GM12892 (cell line): Measurements from ENCODE around the gene AIMP1.

Experiments used
- DNase-seq: peaks from one replicate; pipeline ENCODE4 v3.0.0; 2011; ENCODE audit not compliant: insufficient read length
- FAIRE-seq: peaks from 2 replicates; lab custom pipeline; 2011; peaks lifted over from hg19 to GRCh38; lab: Jason Lieb, UNC
- POLR2A ChIP-seq: IDR thresholded peaks from 2 replicates; pipeline ENCODE4 v1.6.1; 2011; ENCODE audit warnings: low read depth, low read length, control low read depth
- POLR2AphosphoS5 ChIP-seq: IDR thresholded peaks from 2 replicates; pipeline ENCODE4 v1.6.1; 2011; ENCODE audit warnings: low read depth, low read length, control low read depth
- TAF1 ChIP-seq: IDR thresholded peaks from 2 replicates; pipeline ENCODE4 v1.6.1; 2011; ENCODE audit warnings: low read depth, mild to moderate bottlenecking, control low read depth, low read length, borderline replicate concordance

The AIMP1 gene

DNA sequence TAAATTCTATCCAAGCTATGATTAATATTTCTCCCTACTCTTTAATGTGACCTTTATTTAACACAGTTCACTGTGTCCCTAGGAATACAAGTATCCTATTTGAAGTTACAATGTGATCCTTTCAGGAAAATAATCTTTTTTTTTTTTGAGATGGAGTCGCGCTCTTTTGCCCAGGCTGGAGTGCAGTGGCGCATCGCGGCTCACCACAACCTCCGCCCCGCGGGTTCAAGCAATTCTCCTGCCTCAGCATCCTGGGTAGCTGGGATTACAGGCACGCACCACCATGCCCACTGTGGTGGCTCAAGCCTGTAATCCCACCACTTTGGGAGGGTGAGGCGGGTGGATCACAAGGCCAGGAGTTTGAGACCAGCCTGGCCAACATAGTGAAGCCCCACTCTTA is 22.3 kb upstream of the AIMP1 start:
- no peak for DNase-seq
- TF ChIP-seq POLR2A (no peak), POLR2AphosphoS5 (no peak), TAF1 (no peak)
- FAIRE-seq, result no peak

GRCh38 chr4:106297245-106298035 is 18.9 kb upstream of the AIMP1 start:
- FAIRE-seq (no peak), DNase-seq (no peak)
- TF ChIP-seq POLR2A, result no peak

DNA sequence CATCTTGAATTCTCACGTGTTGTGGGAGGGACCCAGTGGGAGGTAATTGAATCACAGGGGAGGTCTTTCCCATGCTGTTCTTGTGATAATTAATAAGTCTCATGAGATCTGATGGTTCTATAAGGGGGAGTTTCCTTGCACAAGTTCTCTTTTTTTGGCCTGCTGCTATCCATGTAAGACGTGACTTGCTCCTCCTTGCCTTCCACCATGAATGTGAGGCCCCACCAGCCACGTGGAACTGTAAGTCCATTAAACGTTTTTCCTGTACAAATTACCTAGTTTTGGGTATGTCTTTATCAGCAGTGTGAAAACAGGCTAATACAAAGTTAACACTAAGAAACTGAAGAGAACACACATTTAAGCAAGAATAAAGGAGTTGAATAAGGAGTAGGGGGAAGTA is 16.4 kb upstream of the AIMP1 start:
- DNase-seq, result no peak
- TF ChIP-seq POLR2A (no peak), TAF1 (no peak)
- FAIRE-seq, result no peak

- FAIRE-seq (no peak), DNase-seq (no peak)
- TF ChIP-seq POLR2AphosphoS5, result no peak
- no peak for TF ChIP-seq POLR2A
- TF ChIP-seq TAF1, result no peak
These were observed 14.8 kb upstream of the AIMP1 start for GRCh38 chr4:106301393-106302061.

- FAIRE-seq (no peak), DNase-seq (no peak)
- TF ChIP-seq TAF1 (no peak), POLR2A (no peak), POLR2AphosphoS5 (no peak)
These were observed 14.3 kb upstream of the AIMP1 start for GRCh38 chr4:106302062-106302438.

GRCh38 chr4:106303548-106304281 is 12.6 kb upstream of the AIMP1 start:
- TF ChIP-seq POLR2A (no peak), TAF1 (no peak), POLR2AphosphoS5 (no peak)
- peak; percentile 44 for FAIRE-seq
- DNase-seq, result no peak

- TF ChIP-seq TAF1 (no peak), POLR2AphosphoS5 (no peak), POLR2A (no peak)
- FAIRE-seq (no peak), DNase-seq (no peak)
These were observed 11.7 kb upstream of the AIMP1 start for GRCh38 chr4:106304632-106305031.

DNA sequence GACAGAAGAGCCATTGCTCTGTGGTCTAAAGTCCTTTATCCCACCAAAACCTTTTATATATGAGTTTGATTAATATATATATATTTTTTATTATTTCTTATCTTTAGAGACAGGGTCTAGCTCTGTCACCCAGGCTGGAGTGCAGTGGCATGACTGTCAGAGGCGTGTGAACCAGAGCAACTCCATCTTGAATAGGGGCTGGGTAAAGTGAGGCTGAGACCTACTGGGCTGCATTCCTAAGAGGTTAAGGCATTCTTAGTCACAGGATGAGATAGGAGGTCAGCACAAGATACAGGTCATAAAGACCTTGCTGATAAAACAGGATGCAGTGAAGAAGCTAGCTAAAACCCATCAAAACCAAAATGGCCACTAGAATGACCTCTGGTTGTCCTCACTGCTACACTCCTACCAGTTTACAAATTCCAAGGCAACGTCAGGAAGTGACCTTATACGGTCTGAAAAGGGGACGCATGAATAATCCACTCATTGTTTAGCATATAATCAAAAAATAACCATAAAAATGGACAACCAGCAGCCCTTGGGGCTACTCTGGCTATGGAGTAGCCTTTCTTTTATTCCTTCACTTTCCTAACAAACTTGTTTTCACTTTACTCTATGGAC is 10.8 kb upstream of the AIMP1 start:
- FAIRE-seq, result no peak
- TF ChIP-seq POLR2A (no peak), POLR2AphosphoS5 (no peak), TAF1 (no peak)
- DNase-seq, result no peak

GRCh38 chr4:106306561-106306960 is 9.8 kb upstream of the AIMP1 start:
- no peak for DNase-seq
- TF ChIP-seq POLR2A (no peak), TAF1 (no peak), POLR2AphosphoS5 (no peak)
- no peak for FAIRE-seq

- no peak for DNase-seq
- no peak for FAIRE-seq
- TF ChIP-seq TAF1 (no peak), POLR2A (no peak), POLR2AphosphoS5 (no peak)
These were observed 4.0 kb upstream of the AIMP1 start for GRCh38 chr4:106312377-106312776.

DNA sequence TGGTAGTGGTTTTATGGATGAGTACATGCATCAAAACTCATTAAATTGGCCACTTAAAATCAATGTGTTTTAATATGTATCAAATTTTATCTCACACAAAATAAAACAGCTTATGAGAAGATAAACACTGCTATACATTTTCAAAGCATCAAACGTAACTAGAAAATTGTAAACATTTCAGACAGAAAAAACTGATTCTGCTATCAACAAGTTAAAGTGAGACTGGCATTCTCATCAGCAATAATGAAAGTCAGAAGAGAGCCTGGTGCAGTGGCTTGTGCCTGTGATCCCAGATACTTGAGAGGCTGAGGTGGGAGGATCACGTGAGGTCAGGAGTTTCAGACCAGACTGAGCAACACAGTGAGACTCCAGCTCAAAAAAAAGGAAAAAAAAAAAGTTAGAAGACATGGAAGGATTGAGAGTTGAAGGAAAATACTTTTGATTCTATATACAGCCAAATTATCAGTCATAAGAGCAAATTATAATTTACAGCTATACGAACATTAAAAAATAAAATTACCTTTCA is 3.3 kb upstream of the AIMP1 start:
- no peak for TF ChIP-seq POLR2A
- no peak for TF ChIP-seq POLR2AphosphoS5
- TF ChIP-seq TAF1, result no peak
- FAIRE-seq, result no peak
- no peak for DNase-seq
